DOHH2 (cell line): Measurements from ENCODE around the gene OXTR.

Experiments
- EZH2phosphoT487 ChIP-seq: fragments of 200-600 bp; sonication (generic); IDR thresholded peaks from 2 replicates; pipeline ENCODE4 v1.6.1; 2017; ENCODE audit warnings: borderline replicate concordance, mild to moderate bottlenecking, antibody characterized with exemption, low read length, moderate library complexity, mixed read lengths
- TF ChIP-seq, protein P1 (sequence below): fragments of 200-600 bp; sonication (generic); IDR thresholded peaks from one replicate; pipeline ENCODE4 v1.5.1; 2014; ENCODE audit warnings: antibody characterized with exemption, mild to moderate bottlenecking, low read depth, low read length; ENCODE audit not compliant: poor library complexity, severe bottlenecking

DNA sequence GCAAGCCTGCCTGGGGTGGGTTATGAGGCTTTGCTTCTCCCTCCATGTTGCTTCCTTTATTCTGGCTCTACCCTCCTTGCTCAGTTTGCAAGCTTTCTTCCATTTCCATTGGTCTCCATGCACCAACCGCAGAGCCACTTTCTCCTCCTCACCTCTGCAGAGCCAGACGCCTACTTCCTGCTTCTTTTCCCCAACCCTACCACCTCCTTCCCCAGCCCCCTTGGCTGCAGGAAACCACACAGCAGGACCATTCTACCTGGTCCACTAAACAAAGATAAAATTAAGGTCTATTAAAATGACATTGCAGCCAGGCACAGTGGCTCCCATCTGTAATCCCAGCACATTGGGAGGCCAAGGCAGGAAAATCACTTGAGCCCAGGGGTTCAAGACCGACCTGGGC, 45.8 kb downstream of the OXTR start:
- TF ChIP-seq, protein P1, sequence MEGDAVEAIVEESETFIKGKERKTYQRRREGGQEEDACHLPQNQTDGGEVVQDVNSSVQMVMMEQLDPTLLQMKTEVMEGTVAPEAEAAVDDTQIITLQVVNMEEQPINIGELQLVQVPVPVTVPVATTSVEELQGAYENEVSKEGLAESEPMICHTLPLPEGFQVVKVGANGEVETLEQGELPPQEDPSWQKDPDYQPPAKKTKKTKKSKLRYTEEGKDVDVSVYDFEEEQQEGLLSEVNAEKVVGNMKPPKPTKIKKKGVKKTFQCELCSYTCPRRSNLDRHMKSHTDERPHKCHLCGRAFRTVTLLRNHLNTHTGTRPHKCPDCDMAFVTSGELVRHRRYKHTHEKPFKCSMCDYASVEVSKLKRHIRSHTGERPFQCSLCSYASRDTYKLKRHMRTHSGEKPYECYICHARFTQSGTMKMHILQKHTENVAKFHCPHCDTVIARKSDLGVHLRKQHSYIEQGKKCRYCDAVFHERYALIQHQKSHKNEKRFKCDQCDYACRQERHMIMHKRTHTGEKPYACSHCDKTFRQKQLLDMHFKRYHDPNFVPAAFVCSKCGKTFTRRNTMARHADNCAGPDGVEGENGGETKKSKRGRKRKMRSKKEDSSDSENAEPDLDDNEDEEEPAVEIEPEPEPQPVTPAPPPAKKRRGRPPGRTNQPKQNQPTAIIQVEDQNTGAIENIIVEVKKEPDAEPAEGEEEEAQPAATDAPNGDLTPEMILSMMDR = no peak
- no peak for TF ChIP-seq EZH2phosphoT487
